IMR-90 (cell line): ENCODE data around the gene TRPM3. TPM values are rescaled to one million over a fixed set of nuclear protein-coding genes. Genes with fewer than 3 reads are reported as not detected.

Experiments used
- ATAC-seq: fragments of 200-7000 bp; cut with Tn5 transposase; 2 replicates; pipeline ENCODE4 v1.9.1; 2020; ENCODE audit warnings: low read depth, mild to moderate bottlenecking, moderate library complexity
- BruUV-seq: library from RNA; stranded (reverse); fragments of 400-500 nt; replicated peaks from 2 replicates; lab custom pipeline; 2021; lab: Mats Ljungman, UMichigan
- CTCF ChIA-PET: fragments of 300-600 bp; formaldehyde crosslinking; extraction: SDS; loops from one replicate; lab custom pipeline; 2021; ENCODE audit warnings: antibody characterized with exemption; lab: Yijun Ruan, JAX
- POLR2A ChIA-PET: fragments of 300-600 bp; sonication (Branson Sonifier 250); formaldehyde crosslinking; loops from one replicate; lab custom pipeline; 2022; ENCODE audit warnings: antibody characterized with exemption; ENCODE audit not compliant: unreplicated experiment; lab: Charles Lee
- DNase-seq: peaks from one replicate; pipeline ENCODE4 v3.0.0; 2013
- H2AFZ ChIP-seq: replicated peaks from 2 replicates; pipeline ENCODE3; 2013; ENCODE audit warnings: low read length, mild to moderate bottlenecking; ENCODE audit not compliant: poor library complexity
- H2AK5ac ChIP-seq: 2 replicates; pipeline ENCODE4 v1.6.1; 2013; ENCODE audit warnings: low read depth, low read length, inconsistent platforms
- H2AK9ac ChIP-seq: replicated peaks from 2 replicates; pipeline ENCODE3; 2013; ENCODE audit warnings: mild to moderate bottlenecking, low read depth, low read length, moderate library complexity; ENCODE audit not compliant: poor library complexity
- H2BK120ac ChIP-seq: 2 replicates; pipeline ENCODE4 v1.6.1; 2013; ENCODE audit warnings: low read depth, low read length, inconsistent platforms
- H2BK15ac ChIP-seq: 3 replicates; pipeline ENCODE4 v1.6.1; 2013; ENCODE audit warnings: low read depth, low read length, inconsistent platforms
- H2BK20ac ChIP-seq: 2 replicates; pipeline ENCODE4 v1.6.1; 2013; ENCODE audit warnings: low read depth, mild to moderate bottlenecking, inconsistent platforms, low read length, moderate library complexity
- H2BK5ac ChIP-seq: 2 replicates; pipeline ENCODE4 v1.6.1; 2013; ENCODE audit warnings: mild to moderate bottlenecking, low read depth, low read length, inconsistent platforms; ENCODE audit not compliant: poor library complexity, severe bottlenecking
- H3K14ac ChIP-seq: replicated peaks from 2 replicates; pipeline ENCODE4 v1.6.1; 2013; ENCODE audit warnings: low read depth, low read length, inconsistent platforms
- H3K18ac ChIP-seq: 2 replicates; pipeline ENCODE4 v1.6.1; 2013; ENCODE audit warnings: low read depth, low read length, control low read depth
- H3K23ac ChIP-seq: 2 replicates; pipeline ENCODE4 v1.6.1; 2013; ENCODE audit warnings: low read depth, low read length, inconsistent platforms
- H3K27ac ChIP-seq: 2 replicates; pipeline ENCODE4 v1.5.1; 2013; ENCODE audit warnings: mild to moderate bottlenecking, control low read depth, low read length; ENCODE audit not compliant: insufficient read depth
- H3K27me3 ChIP-seq: 2 replicates; pipeline ENCODE4 v1.6.1; 2013; ENCODE audit warnings: low read length; ENCODE audit not compliant: control insufficient read depth, insufficient read depth
- H3K36me3 ChIP-seq: 2 replicates; pipeline ENCODE4 v1.6.1; 2013; ENCODE audit warnings: low read length, mixed read lengths; ENCODE audit not compliant: control insufficient read depth, insufficient read depth
- H3K4ac ChIP-seq: 2 replicates; pipeline ENCODE4 v1.6.1; 2013; ENCODE audit warnings: low read depth, low read length, inconsistent platforms
- H3K4me1 ChIP-seq: 2 replicates; pipeline ENCODE4 v1.6.1; 2013; ENCODE audit warnings: low read length, mixed read lengths; ENCODE audit not compliant: control insufficient read depth, insufficient read depth
- H3K4me2 ChIP-seq: 2 replicates; pipeline ENCODE4 v1.6.1; 2013; ENCODE audit warnings: low read depth, mild to moderate bottlenecking, control low read depth, low read length, moderate library complexity
- H3K4me3 ChIP-seq: 2 replicates; pipeline ENCODE4 v1.5.1; 2013; ENCODE audit warnings: low read depth, mild to moderate bottlenecking, control low read depth, low read length, moderate library complexity; ENCODE audit not compliant: insufficient read depth
- H3K56ac ChIP-seq: 2 replicates; pipeline ENCODE4 v1.6.1; 2013; ENCODE audit warnings: low read length, inconsistent platforms; ENCODE audit not compliant: insufficient read depth; ENCODE audit errors: extremely low read depth
- H3K79me1 ChIP-seq, 2 experiments: 2 replicates each; pipeline ENCODE4 v1.6.1; 2013; ENCODE audit warnings: low read length in 2 of 2, inconsistent platforms in 1 of 2, low read depth in 1 of 2
- H3K9ac ChIP-seq: 2 replicates; pipeline ENCODE4 v1.6.1; 2013; ENCODE audit warnings: low read depth, low read length, control low read depth
- H3K9me1 ChIP-seq: 2 replicates; pipeline ENCODE4 v1.6.1; 2013; ENCODE audit warnings: low read length, inconsistent platforms; ENCODE audit not compliant: insufficient read depth
- H3K9me3 ChIP-seq: 2 replicates; pipeline ENCODE4 v1.6.1; 2013; ENCODE audit warnings: low read length; ENCODE audit not compliant: control insufficient read depth, insufficient read depth
- H4K20me1 ChIP-seq: 2 replicates; pipeline ENCODE4 v1.6.1; 2013; ENCODE audit warnings: low read length, inconsistent platforms; ENCODE audit not compliant: insufficient read depth
- H4K5ac ChIP-seq: 2 replicates; pipeline ENCODE4 v1.6.1; 2013; ENCODE audit warnings: mild to moderate bottlenecking, low read depth, low read length, control low read depth
- H4K8ac ChIP-seq, 2 experiments: 2 replicates each; pipeline ENCODE4 v1.6.1; 2013; ENCODE audit warnings: low read depth in 2 of 2, low read length in 2 of 2, control low read depth in 1 of 2, inconsistent platforms in 1 of 2
- H4K91ac ChIP-seq: 2 replicates; pipeline ENCODE4 v1.6.1; 2013; ENCODE audit warnings: low read depth, low read length, inconsistent platforms; ENCODE audit not compliant: insufficient read depth
- CEBPB ChIP-seq: IDR thresholded peaks from 2 replicates; pipeline ENCODE4 v1.6.1; 2012; ENCODE audit warnings: low read depth, low read length, improper control_type of control experiment
- MAFK ChIP-seq: IDR thresholded peaks from 2 replicates; pipeline ENCODE4 v1.6.1; 2012; ENCODE audit warnings: low read depth, low read length, improper control_type of control experiment
- RAD21 ChIP-seq: IDR thresholded peaks from 2 replicates; pipeline ENCODE4 v1.6.1; 2012; ENCODE audit warnings: low read length, improper control_type of control experiment
- RFX5 ChIP-seq: IDR thresholded peaks from 2 replicates; pipeline ENCODE4 v1.8.0; 2012; ENCODE audit warnings: low read depth, mild to moderate bottlenecking, low read length, moderate library complexity
- SMC3 ChIP-seq: fragments of 150-350 bp; IDR thresholded peaks from 2 replicates; pipeline ENCODE4 v1.6.1; 2016; ENCODE audit warnings: low read depth, mild to moderate bottlenecking, antibody characterized with exemption, low read length, moderate library complexity
- WGBS, 2 experiments: methylation state at CpG; one replicate each; pipeline versions ENCODE4 v1.1.5 to v1.1.7; 2013; ENCODE audit warnings: missing lambda C conversion rate in 2 of 2; ENCODE audit not compliant: insufficient read length in 1 of 2; ENCODE audit errors: extremely low coverage in 2 of 2; 5-methylcytosine and 5-hydroxymethylcytosine counted together
- dilution Hi-C: fragments of 300-500 bp; cut with HindIII; formaldehyde crosslinking; loops from one replicate; pipeline ENCODE4 v1.14.3; 2018; ENCODE audit warnings: low sequenced_read_pairs; ENCODE audit not compliant: unreplicated experiment
- in situ Hi-C: fragments of 300-500 bp; cut with MboI; formaldehyde crosslinking; loops from 3 replicates; pipeline ENCODE4 v1.14.3; 2019; ENCODE audit warnings: low sequenced_read_pairs, inconsistent platforms, mixed read lengths
- intact Hi-C: fragments of 100-400 bp; cut with micrococcal nuclease; formaldehyde crosslinking; loops from 2 replicates; pipeline ENCODE4 v1.10.0; 2022
- polyA plus RNA-seq, 3 experiments: library from polyadenylated mRNA; depleted of rRNA; stranded (reverse); fragments of >200 nt; gene quantifications; 2 replicates each; pipeline ENCODE4 v1.2.3, GENCODE V29; 2012; ENCODE audit warnings: low replicate concordance in 1 of 3
- total RNA-seq: library from RNA; depleted of rRNA; stranded (reverse); fragments of >200 nt; gene quantifications from 2 replicates; pipeline ENCODE4 v1.2.3, GENCODE V29; 2012
- TF ChIP-seq, protein P1 (sequence below): fragments of 150-350 bp; IDR thresholded peaks from 2 replicates; pipeline ENCODE4 v1.6.1; 2017; ENCODE audit warnings: mild to moderate bottlenecking, antibody characterized with exemption, low read length, low read depth

Gene TRPM3
- total and polyA plus RNA-seq, 2 of the 4 experiments (the other 2 are of a cell fraction): not detected

DNA sequence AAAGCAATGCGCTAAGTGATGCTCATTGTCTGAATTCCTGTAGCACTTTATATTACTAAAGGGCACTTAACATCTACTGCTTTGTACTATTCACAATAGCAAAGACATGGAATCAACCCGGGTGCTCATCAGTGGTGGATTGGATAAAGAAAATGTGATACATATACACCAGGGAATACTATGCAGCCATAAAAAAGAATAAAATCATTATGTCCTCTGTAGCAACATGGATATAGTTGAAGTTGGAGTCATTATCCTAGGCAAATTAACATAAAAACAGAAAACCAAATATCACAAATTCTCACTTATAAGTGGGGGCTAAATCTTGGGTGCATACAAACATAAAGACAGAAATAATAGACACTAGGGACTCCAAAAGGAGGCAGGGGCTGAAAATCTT, 308.3 kb downstream of the TRPM3 start:
- TF ChIP-seq, protein P1, sequence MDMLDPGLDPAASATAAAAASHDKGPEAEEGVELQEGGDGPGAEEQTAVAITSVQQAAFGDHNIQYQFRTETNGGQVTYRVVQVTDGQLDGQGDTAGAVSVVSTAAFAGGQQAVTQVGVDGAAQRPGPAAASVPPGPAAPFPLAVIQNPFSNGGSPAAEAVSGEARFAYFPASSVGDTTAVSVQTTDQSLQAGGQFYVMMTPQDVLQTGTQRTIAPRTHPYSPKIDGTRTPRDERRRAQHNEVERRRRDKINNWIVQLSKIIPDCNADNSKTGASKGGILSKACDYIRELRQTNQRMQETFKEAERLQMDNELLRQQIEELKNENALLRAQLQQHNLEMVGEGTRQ: no peak
- TF ChIP-seq RAD21 (no peak), CEBPB (no peak), SMC3 (no peak), RFX5 (no peak), MAFK (no peak)
- H4K20me1 ChIP-seq: no peaks in the 10 kb centered on the region
- H3K79me1 ChIP-seq: no peaks in the 10 kb centered on the region
- H3K4me3 ChIP-seq: no peak overlapping the region
- ChIA-PET POLR2A (no interaction called here), CTCF (no interaction called here)
- H2BK15ac ChIP-seq: no peak overlapping the region
- intact Hi-C loops (no loop called here), dilution Hi-C loops (no loop called here), in situ Hi-C loops (no loop called here)
- H3K4ac ChIP-seq: no peak overlapping the region
- H3K27ac ChIP-seq: no peak overlapping the region
- DNase-seq (no peak), ATAC-seq (no peak)
- H3K14ac ChIP-seq: no peak overlapping the region
- no peak overlapping the region for H3K4me2 ChIP-seq
- H3K9me3 ChIP-seq: no peaks in the 10 kb centered on the region
- H2AK9ac ChIP-seq: no peak overlapping the region
- H3K18ac ChIP-seq: no peak overlapping the region
- BruUV-seq: no TSS peak
- no peak overlapping the region for H2AFZ ChIP-seq
- no peaks in the 10 kb centered on the region for H3K4me1 ChIP-seq
- no peaks in the 10 kb centered on the region for H3K27me3 ChIP-seq
- H4K5ac ChIP-seq: no peak overlapping the region
- no peak overlapping the region for H3K9ac ChIP-seq
- no peak overlapping the region for H2BK120ac ChIP-seq
- no peak overlapping the region for H3K56ac ChIP-seq
- H3K36me3 ChIP-seq: no peaks in the 10 kb centered on the region
- H3K9me1 ChIP-seq: no peaks in the 10 kb centered on the region
- no peak overlapping the region for H4K91ac ChIP-seq
- no peak overlapping the region for H2AK5ac ChIP-seq
- no peak overlapping the region for H4K8ac ChIP-seq
- H3K23ac ChIP-seq: no peak overlapping the region
- WGBS, 2 experiments: no CpG with 5 or more reads among the region's 2 CpGs
- H2BK5ac ChIP-seq: no peak overlapping the region
- H2BK20ac ChIP-seq: no peak overlapping the region
